ENCODE data around the gene TSSK2.
A peak's percentile ranks its signal among the peaks of the same experiment; 100 is the strongest.

Gene TSSK2

DNA sequence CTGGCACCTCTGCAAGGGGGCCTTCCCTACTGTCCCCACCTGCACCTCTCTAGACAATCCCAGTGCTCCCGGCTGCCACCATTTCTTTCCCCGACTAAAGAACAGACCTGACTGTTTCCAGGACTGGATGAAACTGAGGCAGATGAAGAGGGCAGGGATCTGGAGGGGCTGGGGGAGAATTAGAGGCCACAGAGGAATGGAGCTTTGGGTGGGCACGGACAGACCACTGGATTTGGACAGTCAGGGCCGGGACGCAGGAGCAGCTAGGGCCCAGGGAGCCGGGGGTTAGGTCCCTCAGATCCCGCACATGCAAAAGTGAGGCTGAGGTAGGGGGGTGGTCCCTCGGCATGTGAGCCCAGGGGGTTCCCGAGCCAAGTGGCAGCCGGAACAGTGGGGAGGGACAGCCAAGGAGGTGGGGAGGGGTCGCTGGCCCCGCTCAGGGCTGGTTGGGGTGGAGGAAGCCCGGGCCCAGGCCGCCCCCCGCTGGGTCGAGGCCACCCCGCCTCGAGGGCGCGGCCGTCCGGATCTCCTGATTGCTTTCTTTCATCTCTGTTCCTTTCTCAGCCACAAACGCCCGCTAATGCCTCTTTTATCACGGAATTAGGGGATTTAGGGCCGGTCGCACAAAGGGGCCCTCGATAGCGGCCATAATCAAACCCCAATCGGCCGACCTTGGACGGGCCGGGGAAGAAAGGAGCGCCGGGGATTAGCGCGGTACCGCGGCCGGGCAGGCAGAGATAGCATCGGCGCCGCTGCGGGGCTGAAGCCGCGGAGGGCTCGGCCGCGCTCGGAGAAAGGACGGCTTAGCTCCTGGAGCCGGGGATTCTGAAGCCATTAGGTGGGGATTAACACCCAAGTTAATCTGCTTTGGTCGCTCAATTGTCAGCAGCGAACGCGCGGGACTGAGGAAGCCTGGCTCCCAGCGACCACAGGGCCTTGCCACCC is 38.2 kb downstream of the TSSK2 start:
- no peak for DNase-seq (ENCODE audit: low read depth in 2 of 2)

DNA sequence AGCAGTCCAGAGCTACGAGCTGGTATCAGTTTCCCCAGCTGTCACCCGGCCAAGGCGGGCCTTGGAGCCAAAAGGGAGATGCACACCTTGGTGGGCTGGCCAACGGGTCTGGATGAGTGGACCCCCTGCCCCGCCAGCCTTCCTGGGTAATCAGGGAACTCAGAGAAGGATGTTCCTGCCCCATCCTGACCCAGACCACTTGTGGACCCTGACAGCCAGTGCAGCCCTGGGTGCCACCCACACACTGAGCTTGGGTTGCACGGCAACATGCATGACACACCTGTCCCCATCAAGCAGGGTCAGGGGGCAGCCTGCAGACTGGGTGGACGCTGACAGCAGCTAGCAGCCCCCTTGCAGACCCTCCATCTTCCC is 38.8 kb downstream of the TSSK2 start:
- DNase-seq (ENCODE audit: low read depth in 2 of 2) = no peak

DNA sequence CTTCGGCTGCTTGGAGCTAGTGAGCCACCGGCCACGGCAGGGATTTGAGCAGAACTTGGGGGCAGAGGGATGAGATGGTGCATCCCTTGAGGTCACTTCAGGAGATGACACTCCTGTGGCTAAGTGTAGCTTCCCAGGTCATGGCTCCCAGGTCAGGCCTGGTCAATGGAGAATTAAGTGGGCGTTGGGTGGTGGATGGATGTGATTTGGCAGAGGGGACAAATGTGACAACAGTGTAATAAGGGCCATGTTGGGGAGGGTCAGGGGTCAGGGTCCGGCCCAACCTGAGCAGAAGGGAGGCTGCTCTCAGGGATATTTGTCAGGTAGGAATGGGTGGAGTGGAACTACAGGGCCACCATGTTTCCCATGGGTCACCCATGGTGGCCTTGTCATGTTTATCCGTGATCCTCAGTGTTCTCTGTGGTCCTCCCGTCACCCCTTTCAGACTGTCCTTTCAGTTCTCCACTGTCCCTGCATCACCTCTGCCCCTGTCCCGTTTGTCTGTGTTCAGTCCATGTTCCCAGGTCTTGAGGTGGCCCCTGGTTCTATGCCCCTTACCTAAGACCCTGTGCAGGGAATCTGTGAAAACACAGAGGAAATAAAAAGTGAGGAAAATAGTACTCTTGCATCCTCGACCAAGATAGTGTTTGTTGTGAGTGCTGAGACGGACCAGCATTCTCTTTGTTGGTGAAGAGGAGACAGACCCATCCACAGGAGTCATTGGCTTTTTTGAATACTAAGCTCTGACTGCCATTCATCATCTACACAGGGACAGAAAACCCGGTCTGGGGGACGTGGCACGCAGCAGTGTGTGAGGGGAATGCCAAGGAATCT is 41.3 kb downstream of the TSSK2 start:
- DNase-seq (ENCODE audit: low read depth in 2 of 2) = no peak

DNA sequence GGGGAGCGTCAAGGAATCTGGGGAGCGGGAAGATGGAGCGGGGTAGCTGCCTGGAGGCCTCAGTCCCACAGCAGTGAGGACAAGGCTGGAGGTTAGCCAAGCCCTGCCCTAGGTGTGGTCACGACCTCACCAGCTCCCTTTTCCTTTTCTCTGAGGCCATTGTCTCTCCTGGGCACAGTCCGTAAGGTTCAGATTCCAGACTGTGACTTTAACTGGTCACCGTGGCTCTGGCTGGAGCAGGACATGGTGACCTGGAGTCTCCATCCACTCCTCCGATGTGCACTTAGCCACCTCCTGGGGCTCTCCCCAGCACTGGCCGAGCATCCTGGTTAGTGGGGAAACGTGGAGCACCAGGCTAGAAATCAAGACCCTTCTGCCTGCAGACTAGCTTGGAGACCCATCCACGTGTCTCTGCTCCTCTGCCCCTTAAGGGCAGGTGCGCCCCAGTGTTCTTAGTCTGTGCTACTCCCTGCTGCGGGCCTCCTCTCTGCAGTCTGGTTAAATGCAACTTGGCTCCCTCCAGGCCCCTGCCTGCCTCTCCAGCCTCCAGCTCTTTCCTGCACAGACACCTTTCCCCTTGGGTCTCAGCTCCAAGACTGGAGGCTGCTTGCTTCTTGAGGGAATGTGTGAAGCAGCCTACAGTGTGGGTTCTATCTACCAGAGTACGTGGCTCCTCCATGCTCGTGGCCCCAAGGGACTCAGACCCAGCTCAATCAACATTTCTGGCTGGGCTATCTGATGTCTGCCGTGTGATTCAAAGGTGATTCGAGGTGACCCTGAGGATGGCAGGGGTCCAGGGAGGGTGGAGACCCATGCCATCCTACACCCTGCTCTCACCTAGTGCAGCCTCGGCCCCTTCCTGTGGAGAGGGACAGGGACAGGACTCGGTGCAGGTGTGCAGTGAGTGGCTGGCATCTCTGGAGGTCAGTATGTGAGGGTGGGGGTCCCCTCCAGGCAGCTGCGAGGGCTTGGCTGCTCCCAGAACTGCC is 42.2 kb downstream of the TSSK2 start:
- no peak for DNase-seq (ENCODE audit: low read depth in 2 of 2)

DNA sequence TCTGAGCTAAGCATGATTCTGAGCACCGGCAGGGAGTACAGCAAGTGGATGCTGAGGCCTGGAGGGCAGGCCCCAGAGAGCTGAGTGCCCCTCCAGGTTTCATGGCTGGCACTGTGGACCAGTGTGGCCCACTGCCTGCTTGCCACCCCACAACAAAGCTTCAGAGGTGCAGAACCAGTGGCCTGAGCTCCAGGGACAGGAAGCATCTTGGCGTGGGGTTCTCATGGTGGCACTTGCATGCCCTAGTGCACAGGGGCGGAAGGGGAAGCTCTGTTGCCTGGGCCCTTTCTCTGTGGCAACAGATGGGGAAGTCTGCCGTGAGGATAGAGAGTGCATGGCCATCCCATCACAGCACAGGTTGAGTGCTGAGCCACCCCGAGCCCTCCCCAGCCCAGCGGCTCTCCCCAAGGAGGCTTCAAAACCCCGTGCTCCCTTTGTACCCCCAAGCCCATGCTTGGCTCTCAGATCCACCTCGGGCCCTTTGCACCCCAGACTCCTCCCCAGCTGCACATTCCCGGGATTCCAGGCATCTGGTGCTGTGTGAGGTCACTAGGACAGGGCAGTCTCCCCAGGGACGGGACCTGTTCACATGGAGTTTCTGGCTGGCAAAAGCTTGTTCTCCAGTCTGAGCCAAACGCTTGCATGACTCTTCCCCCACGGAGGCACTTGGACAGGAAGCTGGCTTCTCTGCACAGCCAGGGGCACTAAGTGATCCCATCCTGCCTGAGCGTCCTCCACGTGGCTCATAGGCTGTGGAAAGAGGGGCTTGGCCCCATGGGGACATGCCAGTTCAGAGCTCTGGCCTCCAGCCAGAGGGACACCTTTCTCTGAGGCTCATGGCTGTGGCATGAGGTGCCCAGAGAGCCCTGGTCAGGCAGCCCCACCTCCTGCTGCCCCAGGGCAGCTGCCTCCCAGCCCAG is 43.3 kb downstream of the TSSK2 start:
- no peak for DNase-seq (ENCODE audit: low read depth in 2 of 2)

DNA sequence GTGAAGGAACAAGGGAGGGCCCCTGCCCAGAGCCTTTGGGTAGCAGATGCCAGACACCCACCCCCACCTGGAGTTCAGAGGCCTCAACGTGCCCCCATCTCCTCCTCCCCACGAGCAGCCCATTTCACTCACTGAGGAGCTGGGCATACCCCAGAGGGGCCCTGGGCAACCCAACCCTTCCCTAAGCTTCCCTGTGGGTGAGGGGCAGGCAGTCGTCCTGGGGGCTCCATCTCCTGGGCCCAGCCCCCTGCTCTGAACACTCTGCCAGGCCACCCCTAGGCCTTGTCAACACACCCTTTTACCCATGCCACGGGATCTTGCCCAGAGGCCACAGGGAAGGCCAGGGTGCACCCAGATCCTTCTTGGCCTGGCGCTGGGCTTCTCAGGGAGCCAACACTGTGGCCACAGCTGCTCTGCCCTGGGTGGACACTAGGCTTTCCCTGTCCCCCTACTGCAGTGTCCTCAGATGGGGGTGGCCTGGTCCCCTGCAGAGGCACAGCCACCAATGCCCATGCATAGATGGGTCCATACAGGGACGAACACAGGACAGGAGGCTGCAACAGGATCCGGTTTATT is 44.0 kb downstream of the TSSK2 start:
- DNase-seq (ENCODE audit: low read depth in 2 of 2) = no peak

DNA sequence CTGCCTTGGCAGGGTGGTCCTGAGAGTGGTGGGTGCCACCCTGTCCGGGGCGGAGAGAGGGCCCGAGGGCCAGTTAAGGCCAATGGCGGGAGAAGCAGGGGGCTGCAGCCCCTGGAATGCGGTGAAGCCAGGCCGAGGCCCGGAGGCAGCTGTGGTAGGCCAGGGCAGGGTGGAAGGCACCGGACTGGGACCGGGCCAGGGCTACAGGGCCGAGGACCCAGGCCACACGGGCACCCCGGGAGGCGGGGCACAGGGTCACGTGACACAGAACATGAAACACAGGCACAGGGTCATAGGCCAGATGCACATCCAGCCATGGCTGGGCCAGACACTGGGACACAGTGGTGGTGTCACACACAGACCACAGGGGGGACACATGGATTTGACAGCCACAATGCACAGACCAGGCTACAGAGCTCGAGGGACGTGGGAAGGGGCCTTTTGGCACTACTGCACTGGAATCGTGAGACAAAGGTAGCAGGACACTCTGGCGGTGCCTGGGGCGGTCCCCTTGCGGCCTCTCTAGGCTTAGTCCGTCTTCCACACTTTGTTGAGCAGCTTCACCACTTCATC is 44.6 kb downstream of the TSSK2 start:
- no peak for DNase-seq (ENCODE audit: low read depth in 2 of 2)

DNA sequence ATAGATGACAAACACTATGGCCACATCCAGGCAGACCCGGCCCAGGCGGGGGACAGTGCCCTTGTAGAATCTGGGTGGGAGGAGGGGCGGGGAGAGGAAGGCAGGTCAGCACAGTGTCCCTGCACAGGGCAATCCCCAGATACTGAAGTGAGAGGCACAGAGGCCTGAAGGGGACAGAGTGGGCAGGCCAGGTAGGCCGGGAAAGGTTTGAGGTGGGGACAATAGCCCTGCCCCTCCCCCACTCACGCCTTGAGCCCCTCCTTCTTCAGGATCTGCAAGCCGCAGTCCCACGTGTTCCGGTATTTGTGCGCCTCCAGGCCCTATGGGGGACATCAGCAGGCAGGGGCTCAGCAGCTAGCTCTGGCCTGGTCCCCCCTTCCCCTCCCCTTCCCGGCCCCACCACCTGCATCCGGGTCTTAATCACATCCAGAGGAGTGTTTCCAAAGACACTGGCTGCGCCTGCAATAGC is 45.1 kb downstream of the TSSK2 start:
- no peak for DNase-seq (ENCODE audit: low read depth in 2 of 2)

DNA sequence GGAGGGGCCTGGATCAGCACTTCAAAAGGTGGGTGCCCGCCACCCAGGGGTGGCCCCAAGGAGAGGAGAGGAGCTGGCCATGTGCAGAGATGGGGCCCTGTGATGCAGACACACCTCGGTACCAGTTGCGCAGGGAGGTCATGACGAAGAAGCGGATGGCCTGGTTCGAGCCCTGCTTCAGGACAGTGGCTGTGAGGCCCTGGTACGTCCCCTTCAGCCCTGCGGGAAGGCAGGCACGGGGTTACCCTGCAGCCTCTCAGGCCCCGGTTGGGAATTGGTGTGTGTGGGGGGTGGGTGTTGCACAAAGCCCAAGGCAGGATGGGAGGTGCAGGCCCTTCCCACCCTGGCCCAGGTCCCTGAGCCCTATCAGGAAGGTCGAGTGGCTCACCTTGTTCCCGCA is 45.6 kb downstream of the TSSK2 start:
- no peak for DNase-seq (ENCODE audit: low read depth in 2 of 2)

DNA sequence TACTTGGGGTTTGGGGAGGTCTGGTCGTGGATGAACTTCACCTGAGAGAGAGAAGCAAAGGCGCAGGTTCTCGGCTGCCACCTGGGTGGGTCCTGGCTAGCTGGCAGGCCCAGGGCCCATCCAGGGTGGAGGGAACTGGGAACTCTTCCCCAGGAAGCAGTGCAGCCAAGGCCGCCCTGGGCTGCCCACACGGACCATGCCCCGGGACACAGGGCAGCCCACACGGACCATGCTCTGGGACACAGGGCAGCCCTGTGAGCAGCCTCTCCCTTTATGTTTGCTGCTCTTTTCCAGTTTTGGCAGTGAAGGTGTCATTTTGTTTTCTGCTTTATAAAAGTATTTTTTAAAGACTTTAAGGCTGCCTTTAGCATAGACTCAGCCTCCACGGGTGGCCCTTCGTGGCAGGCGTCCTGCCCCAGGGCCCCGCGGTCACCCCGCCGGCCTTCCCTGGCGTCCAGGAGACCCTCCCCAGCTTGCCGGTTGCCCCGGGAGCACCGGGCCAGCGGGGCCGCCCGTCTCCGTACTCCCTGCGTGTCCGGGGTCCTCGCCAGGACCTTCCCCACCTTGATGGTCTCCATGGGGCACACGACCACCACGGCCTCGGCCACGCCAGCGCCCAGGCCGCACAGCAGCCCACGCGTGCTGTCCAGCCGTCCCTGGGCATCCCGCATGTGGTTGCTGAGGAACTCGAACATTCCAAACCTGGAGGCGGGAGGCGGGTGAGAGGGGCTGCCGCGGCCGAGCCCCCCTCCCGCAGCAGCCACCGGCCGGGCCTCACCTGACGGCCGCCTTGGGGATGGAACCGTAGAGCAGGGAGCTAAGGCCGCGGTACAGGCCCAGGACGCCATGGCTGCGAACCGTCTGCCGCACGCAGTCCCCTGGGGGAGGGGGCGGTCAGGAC is 46.3 kb downstream of the TSSK2 start:
- no peak for DNase-seq (ENCODE audit: low read depth in 2 of 2)

DNA sequence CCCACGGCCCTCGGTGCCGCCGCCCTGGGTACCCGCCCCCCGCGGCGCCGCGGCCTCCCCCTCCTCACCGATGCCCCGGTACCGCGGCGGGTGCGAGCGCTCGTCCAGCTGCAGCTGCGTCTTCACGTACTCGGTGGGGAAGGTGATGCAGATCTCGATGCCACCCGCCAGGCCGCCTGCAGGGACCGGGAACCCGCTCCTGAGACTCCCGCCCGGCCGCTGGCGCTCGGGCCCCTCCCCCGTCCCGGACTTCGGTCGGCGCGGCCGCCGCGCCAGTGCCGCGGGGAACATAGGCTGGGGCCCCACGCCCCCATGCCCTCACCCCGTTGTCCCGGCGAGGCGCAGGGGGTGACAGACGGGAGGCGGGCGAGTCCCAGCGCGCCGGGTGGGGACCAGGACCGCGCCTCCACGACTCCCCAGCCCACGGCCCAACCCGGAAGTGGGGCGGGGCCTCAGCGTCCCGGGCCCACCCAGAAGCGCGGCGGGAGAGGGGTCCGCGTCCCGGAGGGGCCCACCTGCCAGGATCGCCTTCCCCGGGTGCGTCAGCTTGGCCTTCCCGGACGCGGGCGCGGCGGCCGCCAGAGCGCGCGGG is 47.1 kb downstream of the TSSK2 start:
- DNase-seq (ENCODE audit: low read depth in 2 of 2) = no peak

DNA sequence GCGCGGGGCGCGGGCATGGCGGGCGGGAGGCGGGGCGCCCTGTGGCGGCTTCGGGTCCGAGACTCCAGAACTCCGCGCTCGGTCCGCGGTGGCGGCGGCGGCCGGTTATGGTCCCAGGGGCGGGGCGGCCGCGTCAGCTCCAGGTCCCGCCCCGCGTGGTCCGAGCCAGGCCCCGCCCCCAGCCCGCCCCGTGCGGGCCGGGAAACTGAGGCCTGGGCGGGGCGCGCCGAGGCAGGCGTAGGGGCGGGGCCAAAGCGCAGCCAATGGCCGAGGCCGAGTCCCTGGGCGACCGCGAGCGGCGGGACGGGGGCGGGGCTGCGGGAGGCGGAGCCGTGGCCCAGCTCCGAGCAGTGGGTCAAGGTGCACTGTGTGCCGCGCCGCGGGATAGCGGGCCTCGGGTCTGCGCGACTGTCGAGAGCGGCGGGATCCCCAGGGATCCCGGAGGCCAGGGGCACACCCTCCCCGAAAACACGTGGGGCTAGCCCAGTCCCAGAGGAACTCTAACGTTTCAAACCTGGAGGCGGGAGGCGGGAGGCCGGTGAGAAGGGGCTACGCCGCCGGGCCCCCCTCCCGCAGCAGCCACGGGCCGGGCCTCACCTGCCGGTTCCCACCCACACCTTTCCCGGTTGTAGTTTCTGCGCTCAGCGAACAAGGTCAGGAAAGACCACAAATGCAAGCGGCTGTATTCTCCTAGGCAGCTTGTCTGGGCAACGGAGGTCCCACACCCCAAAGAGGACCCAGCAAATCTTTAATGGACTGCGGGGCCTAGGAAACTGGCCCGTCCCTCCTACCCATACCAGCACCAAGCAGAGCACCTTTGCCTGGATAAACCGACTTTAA is 47.8 kb downstream of the TSSK2 start, which contains the start of gene SLC25A1:
Gene SLC25A1, minus strand, starts transcription at position 80 of the 840 bp plus-strand sequence. Its CDS starts 63 bp downstream, at position 17.
- DNase-seq (ENCODE audit: low read depth in 2 of 2) = peak; percentile 65 to 74

DNA sequence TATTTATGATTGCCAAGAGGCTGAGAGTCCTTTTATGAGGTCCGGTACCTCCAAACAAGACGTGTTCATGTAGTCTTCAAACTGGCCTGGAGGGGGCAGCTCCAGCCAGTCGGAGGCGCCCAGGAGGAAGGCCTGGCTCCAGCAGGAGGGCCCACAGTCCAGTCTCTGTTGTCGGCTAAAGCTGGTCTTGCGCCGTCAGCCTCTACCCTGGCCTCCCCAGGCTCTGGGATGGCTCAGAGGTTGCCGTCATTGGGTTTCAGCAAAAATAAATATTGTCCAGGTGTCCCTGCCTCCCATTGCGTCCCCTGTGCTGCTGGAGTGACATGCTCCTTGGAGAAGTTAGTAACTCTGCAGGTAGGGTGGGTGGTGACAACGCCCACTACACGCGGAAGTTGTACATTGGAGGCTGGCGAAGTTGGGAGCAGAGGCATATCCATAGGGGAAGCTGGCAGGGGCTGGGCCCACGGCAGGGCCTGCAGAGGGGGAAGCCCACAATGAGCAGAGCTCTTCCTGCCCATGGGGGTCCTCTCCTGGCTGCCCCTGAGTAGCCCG is 48.5 kb downstream of the TSSK2 start:
- peak in 1 of 2 experiments; percentile 41 for DNase-seq (ENCODE audit: low read depth in 2 of 2)

DNA sequence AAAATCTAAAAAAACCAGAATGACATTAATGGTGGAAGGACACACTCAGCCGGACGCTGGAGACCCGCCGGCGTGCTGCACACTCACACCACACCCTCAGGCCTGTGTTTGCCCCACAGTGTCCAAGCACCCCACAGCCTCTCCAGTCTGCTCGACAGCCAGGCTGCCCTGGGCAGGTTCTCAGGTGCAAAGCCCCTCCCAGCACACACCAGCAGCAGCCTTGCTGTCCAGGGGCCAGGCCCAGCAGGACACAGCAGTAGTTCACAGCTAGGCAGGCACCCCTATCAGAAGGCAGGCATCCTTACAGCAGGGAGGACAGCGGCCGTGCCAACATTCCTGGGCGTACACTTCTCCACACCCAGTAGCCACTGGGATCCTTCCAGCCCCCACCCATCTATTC is 49.1 kb downstream of the TSSK2 start:
- no peak for DNase-seq (ENCODE audit: low read depth in 2 of 2)

DNA sequence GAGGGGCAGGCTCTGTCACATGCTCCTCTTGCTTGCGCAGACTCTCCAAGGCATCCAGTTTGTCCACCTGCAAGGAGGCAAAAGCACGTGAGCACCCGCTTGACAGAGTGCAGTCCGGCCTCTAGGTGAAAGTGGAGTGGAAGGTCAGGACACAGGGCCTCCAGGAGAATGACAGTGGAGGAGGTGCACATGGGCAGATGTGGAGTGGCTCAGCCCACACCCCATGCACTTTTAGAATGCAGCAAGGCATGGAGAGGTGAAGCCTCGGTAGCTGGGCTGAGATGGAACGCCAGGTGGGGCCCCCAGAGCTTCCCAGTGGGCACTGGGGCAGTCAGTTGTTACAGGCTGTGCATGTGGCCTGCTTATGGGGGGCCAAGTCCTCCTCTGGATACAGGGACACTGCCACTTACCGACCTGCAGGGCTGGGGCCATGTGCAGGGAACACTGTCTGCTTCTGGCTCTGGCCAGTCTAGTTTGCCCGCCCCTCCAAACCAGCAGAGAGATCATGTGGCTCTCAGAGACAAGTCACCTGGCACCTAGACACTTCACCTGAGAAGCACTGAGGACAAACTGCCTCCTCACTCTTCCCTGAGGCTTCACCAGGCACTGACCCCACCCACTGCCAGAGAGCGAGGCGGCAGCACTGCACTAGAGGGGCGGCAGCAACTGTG is 49.8 kb downstream of the TSSK2 start:
- no peak for DNase-seq (ENCODE audit: low read depth in 2 of 2)

DNA sequence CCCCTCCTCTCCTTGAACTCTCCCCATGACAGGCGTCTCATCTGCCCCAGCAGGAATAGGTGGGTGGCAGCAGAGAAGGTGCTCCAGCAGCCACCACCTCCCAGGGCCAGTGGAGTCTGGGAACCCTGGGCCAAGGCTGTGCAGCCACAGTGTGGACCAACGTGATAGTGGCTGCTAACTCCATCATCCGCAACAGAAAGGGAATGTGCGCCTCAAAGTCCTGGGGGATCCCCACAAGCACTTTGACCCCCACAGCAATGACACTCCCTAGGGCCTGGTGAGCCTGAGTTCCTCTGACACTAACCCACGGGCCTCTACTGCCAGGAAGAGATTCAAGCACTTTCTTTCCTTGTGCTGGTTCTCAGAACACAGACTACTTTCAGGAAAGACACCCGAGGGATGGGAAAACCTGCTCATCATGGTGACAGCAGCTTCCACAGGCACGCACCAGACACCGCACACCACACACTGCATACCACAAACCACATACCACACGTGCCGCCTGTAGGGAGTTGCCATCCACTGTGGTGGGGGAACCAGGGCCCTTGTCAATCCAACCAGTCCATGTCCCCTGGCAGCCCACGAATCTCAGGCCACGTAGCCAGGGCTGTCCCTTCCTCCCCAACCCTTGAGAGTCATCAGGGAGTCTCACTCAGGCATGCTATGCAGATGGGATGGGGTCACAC is 50.8 kb downstream of the TSSK2 start:
- DNase-seq (ENCODE audit: low read depth in 2 of 2) = no peak

Data from fibroblast of skin of left biceps (primary cell).